BLaER1 (cell line): Measurements from ENCODE around the gene NUDT16L1.
A peak's percentile ranks its signal among the peaks of the same experiment; 100 is the strongest.

Experiments used
- H3K27ac ChIP-seq: shearing (Covaris generic); formaldehyde crosslinking; 2 replicates; pipeline ENCODE4 v1.8.1; 2022
- H3K27me3 ChIP-seq: shearing (Covaris generic); formaldehyde crosslinking; 2 replicates; pipeline ENCODE4 v1.8.1; 2022
- H3K36me3 ChIP-seq: shearing (Covaris generic); formaldehyde crosslinking; 2 replicates; pipeline ENCODE4 v1.8.1; 2022
- H3K4me1 ChIP-seq: shearing (Covaris generic); formaldehyde crosslinking; 2 replicates; pipeline ENCODE4 v1.8.1; 2022
- H3K4me2 ChIP-seq: shearing (Covaris generic); formaldehyde crosslinking; 2 replicates; pipeline ENCODE4 v1.8.1; 2022
- H3K4me3 ChIP-seq: shearing (Covaris generic); formaldehyde crosslinking; 2 replicates; pipeline ENCODE4 v1.8.1; 2022
- H3K9ac ChIP-seq: shearing (Covaris generic); formaldehyde crosslinking; 2 replicates; pipeline ENCODE4 v1.8.1; 2022
- H3K9me3 ChIP-seq: shearing (Covaris generic); formaldehyde crosslinking; 2 replicates; pipeline ENCODE4 v1.8.1; 2022
- H4K20me1 ChIP-seq: shearing (Covaris generic); formaldehyde crosslinking; 2 replicates; pipeline ENCODE4 v1.8.1; 2022
- Cebpa-rat ChIP-seq: shearing (Covaris generic); IDR thresholded peaks from 2 replicates; pipeline ENCODE4 v1.8.1; 2022

Gene NUDT16L1

DNA sequence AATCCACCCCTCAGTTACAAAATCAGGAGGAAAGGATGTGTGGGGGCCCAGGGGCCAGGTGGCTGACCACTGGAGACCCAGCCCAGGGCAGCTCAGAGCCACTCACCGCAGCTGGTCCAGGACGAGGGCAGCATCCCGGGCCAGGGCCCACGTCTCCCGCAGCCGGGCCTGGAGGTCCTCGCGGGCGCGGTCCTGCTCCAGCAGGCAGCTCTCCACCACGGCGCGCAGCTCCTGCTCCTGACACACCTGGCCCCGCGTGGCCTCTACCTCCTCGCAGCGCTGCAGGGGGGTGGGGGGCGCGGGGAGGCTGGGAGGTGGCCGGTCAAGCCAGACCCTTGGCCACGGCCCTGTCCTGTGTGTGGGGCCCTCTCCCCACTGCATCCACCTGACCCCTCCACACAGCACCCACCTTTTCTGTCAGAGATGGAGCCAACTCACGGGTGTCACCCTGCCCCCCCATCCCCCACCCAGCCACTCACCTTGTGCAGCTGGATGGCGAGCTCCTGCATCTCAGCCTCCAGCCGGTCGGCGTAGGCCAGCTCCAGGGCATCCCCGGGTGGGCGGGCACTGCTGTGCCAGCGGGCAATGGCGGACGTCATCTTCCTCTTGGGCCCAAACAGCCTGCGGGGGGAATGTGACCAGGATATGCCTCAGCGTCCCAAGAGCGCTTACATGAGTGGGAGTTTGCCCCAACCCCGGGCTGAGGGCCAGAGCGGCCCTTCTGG is 5.1 kb downstream of the NUDT16L1 start:
- H3K4me2 ChIP-seq = no peak overlapping the region
- H3K9ac ChIP-seq = no peak overlapping the region
- H3K36me3 ChIP-seq = peaks cover 82% of the 10 kb centered on the region
- no peak overlapping the region for H3K4me3 ChIP-seq
- no peaks in the 10 kb centered on the region for H3K27me3 ChIP-seq
- H3K4me1 ChIP-seq = peaks cover 20% of the 10 kb centered on the region
- H3K9me3 ChIP-seq = no peaks in the 10 kb centered on the region
- H4K20me1 ChIP-seq = peaks cover 39% of the 10 kb centered on the region
- no peak for TF ChIP-seq Cebpa-rat
- H3K27ac ChIP-seq = no peak overlapping the region

DNA sequence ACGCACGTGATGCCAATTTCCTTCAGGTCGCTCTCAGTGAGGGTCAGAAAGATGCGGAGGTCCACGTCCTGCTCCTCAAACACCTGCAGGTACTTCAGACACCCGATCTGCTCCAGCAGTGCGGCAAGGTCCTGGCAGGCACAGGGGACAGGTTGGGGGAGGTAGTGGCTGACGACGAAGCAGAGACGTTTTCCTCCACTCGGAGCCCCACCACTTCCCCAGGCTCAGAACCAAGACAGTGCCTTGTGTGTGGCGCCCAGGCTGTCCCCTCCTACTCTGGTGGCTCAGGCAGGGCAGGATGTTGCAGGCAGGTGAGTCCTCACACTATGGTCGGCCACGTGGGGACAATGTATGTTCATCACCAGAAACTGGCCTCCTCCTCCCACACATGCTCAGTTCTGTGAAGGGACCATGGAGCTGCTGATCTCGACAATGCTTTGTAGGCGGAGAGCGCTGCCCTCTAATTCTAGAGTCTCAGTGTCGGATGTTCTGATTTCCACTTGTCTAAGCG is 5.7 kb downstream of the NUDT16L1 start:
- no peak overlapping the region for H3K4me3 ChIP-seq
- H3K27me3 ChIP-seq = no peaks in the 10 kb centered on the region
- no peak overlapping the region for H3K9ac ChIP-seq
- H3K36me3 ChIP-seq = peaks cover 88% of the 10 kb centered on the region
- TF ChIP-seq Cebpa-rat = no peak
- H3K27ac ChIP-seq = no peak overlapping the region
- H3K4me2 ChIP-seq = no peak overlapping the region
- no peaks in the 10 kb centered on the region for H3K9me3 ChIP-seq
- peaks cover 25% of the 10 kb centered on the region for H3K4me1 ChIP-seq
- peaks cover 39% of the 10 kb centered on the region for H4K20me1 ChIP-seq

DNA sequence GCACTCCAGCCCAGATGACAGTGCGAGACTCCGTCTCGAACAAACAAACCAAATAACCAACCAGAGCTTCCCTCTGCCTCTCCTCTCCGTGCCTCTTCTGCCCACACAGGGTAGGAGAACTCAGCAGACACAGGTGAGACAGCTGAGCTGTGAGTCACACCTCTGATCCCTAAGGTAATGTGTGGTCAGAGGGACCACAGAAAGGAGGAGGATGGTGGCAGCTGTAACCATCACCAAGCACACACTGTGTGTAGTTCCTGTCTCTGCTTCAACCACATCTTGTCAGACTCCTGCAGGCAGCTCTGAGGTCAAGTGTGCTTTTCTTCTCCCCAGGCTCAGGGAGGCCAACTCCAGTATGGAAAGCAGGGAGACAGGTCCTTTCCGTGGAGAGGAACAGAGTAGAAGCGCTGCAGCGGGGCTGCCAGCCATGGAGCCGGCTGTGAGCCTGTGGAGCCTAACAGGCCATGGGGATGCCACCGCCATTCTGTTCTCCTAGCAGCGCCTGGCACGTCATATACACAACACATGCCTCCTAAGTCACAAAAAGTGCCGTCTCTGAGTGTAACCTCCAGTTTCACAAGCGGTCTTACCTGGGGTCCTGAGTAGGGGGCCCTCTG is 7.1 kb downstream of the NUDT16L1 start:
- no peak for TF ChIP-seq Cebpa-rat
- no peaks in the 10 kb centered on the region for H3K27me3 ChIP-seq
- H3K27ac ChIP-seq = no peak overlapping the region
- H3K4me1 ChIP-seq = peaks cover 15% of the 10 kb centered on the region
- no peak overlapping the region for H3K4me3 ChIP-seq
- H3K4me2 ChIP-seq = no peak overlapping the region
- H3K9ac ChIP-seq = no peak overlapping the region
- H4K20me1 ChIP-seq = peaks cover 28% of the 10 kb centered on the region
- H3K9me3 ChIP-seq = no peaks in the 10 kb centered on the region
- H3K36me3 ChIP-seq = peaks cover 94% of the 10 kb centered on the region

DNA sequence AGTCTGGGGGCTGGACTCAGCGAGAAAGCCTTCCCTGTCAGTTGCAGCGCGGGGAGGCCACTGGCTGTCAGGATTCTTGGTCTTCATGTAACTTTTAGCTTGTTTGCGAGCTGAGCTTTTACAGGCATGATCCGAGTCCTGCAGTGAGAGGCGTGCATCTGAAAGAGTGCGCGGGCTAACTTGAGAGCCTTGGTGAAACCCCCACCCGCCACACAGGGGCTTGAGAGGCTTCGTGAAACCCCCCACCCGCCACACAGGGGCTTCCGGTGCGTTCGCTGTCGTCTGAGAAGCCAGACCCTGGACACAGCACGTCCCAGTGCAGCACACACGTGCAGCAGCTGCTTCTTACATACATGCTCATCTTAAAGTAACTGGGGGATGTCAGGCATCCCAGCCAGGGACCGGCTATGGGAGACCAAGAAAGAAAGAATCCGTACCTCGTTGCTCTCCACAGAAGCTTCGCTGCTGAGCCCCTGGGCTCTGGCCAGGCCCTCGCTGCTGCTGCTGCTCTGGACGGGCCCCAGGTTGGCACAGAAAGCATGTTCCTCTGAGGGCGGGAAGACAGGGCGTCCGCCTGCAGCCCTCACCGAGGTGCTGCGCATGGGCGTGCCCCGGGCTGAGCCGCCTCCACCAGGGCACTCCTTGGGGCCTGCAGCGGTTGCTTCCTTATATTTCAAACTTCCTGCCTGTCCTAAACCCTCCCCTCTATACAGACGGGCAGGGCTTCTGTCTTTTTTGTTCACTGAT is 7.8 kb downstream of the NUDT16L1 start:
- Histone ChIP-seq H3K4me3 (no peak overlapping the region), H3K9me3 (no peaks in the 10 kb centered on the region), H3K36me3 (peaks cover 92% of the 10 kb centered on the region), H3K27me3 (no peaks in the 10 kb centered on the region), H4K20me1 (peaks cover 21% of the 10 kb centered on the region), H3K27ac (no peak overlapping the region), H3K4me1 (peaks cover 8% of the 10 kb centered on the region), H3K4me2 (no peak overlapping the region), H3K9ac (no peak overlapping the region)
- TF ChIP-seq Cebpa-rat = no peak

DNA sequence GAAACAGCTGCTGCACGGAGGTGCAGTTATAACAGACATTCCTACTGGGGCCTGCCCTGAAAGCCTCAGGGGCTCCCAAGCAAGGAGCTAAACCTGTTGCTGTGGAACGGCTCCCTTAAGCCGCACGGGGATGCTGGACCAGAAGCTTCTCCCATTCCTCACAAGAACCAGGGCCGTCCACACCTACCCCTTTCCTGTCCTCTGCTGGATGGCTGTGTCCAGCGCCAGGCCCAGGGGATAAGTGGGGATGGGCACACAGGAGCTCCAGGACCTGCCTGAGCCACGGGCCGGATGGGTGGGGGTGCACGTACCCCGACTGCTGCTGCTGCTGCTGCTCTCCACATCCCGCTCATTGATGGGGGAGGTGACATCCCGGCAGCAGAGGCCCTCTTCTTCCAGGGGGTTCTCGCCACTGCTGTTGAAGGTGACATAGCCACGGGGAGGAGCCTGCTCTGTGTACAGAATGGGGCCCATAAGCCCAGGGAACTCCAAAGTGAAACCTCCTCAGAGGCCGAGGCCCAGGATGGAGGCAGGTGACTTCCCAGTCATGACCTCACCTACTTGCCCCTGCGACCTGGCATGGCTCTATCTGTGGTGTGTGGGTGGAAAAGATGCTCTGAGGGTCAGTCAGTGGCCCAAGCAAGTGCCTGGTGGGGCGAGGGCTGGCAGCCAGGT is 8.6 kb downstream of the NUDT16L1 start:
- Histone ChIP-seq H3K4me2 (no peak overlapping the region), H3K9me3 (no peaks in the 10 kb centered on the region), H3K27ac (no peak overlapping the region), H3K4me1 (peaks cover 5% of the 10 kb centered on the region; the same call in 1 of the 2 replicates), H3K36me3 (peaks cover 92% of the 10 kb centered on the region), H4K20me1 (peaks cover 13% of the 10 kb centered on the region), H3K4me3 (no peak overlapping the region), H3K9ac (no peak overlapping the region), H3K27me3 (no peaks in the 10 kb centered on the region)
- no peak for TF ChIP-seq Cebpa-rat

DNA sequence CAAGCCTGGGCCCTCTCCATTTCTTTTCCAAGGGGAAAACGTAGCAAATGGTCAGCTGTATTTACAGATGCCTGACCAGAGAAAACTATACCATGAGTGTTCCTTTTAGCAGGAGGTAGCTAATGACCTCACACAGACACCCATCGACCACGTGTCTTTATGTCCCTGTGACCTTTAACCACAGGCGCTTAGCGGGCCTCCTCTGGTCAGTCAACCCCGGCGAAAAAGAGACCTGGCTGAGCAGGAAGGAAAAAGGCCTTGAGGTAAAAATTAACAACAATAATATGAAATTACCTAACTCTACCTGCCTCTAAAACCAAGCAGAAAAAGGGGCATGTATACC is 9.1 kb downstream of the NUDT16L1 start:
- H3K36me3 ChIP-seq = peaks cover 92% of the 10 kb centered on the region

DNA sequence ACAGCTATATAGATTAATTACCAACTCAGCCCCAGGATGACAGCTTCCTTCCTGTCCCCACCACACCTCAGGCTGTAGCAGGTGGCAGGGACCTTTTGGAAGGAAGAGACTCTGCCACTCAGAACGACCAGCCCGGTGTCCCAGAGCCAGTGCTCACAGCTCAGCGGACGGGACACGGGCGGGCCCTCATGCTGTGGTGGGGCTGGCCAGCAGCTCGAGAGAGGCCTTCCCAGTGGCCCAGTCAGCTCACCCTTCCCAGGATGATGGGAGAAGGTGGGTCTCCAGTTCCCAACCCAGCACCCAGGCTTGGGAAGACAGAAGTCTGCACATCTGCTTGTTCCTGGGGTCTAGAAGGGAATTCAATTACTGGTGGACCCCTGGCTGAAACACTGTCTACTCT is 10.5 kb downstream of the NUDT16L1 start:
- no peak overlapping the region for H3K9ac ChIP-seq
- no peaks in the 10 kb centered on the region for H3K9me3 ChIP-seq
- no peak overlapping the region for H3K27ac ChIP-seq
- H3K4me1 ChIP-seq = peaks cover 5% of the 10 kb centered on the region; the same call in 1 of the 2 replicates
- H4K20me1 ChIP-seq = no peaks in the 10 kb centered on the region
- no peak for TF ChIP-seq Cebpa-rat
- H3K4me3 ChIP-seq = no peak overlapping the region
- H3K36me3 ChIP-seq = peaks cover 82% of the 10 kb centered on the region
- no peaks in the 10 kb centered on the region for H3K27me3 ChIP-seq
- 0 out of 2 replicates have a peak overlapping the region, but pooled peaks have one; percentile 4 for H3K4me2 ChIP-seq

More for the DNA sequence above, 9.1 kb downstream of the NUDT16L1 start:
- no peak for TF ChIP-seq Cebpa-rat
- no peak overlapping the region for H3K4me3 ChIP-seq
- no peaks in the 10 kb centered on the region for H3K9me3 ChIP-seq
- no peaks in the 10 kb centered on the region for H3K27me3 ChIP-seq
- H3K4me2 ChIP-seq = no peak overlapping the region
- H4K20me1 ChIP-seq = peaks cover 8% of the 10 kb centered on the region; the same call in 1 of the 2 replicates
- no peak overlapping the region for H3K27ac ChIP-seq
- H3K4me1 ChIP-seq = peaks cover 5% of the 10 kb centered on the region; the same call in 1 of the 2 replicates
- no peak overlapping the region for H3K9ac ChIP-seq

DNA sequence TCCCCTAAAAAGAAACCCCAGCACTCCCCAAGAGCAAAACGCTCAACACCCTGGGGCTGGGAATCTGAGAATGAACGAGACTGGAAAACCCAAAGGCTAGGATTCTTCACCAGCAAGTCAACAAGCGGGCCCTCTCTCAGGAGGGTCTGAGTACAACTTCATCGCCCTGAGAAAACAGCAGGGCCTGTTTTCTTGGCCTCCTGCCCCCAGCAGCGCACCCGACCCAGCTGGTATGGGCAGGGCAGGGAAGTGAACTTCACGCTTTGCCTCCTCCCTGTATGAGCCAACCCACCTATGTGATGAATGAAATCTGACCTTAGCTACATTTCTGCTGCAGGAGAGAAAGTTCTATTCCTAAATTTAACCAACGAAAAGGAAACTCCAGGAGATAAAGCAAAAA is 11.1 kb downstream of the NUDT16L1 start:
- Histone ChIP-seq H3K27ac (no peak overlapping the region), H3K4me1 (peaks cover 5% of the 10 kb centered on the region; the same call in 1 of the 2 replicates), H3K9me3 (no peaks in the 10 kb centered on the region), H3K27me3 (no peaks in the 10 kb centered on the region), H3K4me2 (no peak overlapping the region), H4K20me1 (no peaks in the 10 kb centered on the region), H3K36me3 (peaks cover 82% of the 10 kb centered on the region), H3K9ac (no peak overlapping the region), H3K4me3 (no peak overlapping the region)
- no peak for TF ChIP-seq Cebpa-rat

DNA sequence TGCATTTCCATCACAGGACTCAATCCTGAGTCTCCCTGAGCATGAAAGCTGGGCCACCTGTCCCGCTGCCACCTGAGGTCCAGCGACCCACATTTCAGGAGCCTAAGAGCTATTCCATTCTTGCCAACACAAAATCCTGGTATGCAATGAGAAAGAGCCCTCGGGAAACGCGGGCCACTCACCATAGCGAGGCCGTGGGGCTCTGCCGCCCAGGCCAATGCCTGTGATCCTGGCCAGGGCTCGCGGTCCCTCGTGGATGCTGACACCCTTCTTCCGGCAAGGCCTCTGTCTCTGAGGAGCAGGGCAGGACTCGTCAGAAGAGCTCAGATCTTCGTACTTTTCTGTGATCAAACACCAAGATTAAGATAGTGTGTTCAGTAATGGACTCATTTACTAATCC is 11.6 kb downstream of the NUDT16L1 start:
- Histone ChIP-seq H3K27me3 (no peaks in the 10 kb centered on the region), H3K4me1 (peaks cover 5% of the 10 kb centered on the region; the same call in 1 of the 2 replicates), H3K9ac (no peak overlapping the region), H3K9me3 (no peaks in the 10 kb centered on the region), H4K20me1 (no peaks in the 10 kb centered on the region), H3K4me3 (no peak overlapping the region), H3K27ac (no peak overlapping the region), H3K4me2 (no peak overlapping the region), H3K36me3 (peaks cover 82% of the 10 kb centered on the region)
- TF ChIP-seq Cebpa-rat = no peak
